DMS53 treated with DMSO at 0.1 percent for 48 hours (cell line): Measurements from ENCODE around the gene MCTP2.

Experiments
- DNase-seq: peaks from one replicate; lab custom pipeline; 2025; ENCODE audit not compliant: unreplicated experiment; lab: John Stamatoyannopoulos, UW

Gene MCTP2

GRCh38 chr15:94351031-94351535, 119.7 kb downstream of the MCTP2 start:
- DNase-seq, result no peak

DNA sequence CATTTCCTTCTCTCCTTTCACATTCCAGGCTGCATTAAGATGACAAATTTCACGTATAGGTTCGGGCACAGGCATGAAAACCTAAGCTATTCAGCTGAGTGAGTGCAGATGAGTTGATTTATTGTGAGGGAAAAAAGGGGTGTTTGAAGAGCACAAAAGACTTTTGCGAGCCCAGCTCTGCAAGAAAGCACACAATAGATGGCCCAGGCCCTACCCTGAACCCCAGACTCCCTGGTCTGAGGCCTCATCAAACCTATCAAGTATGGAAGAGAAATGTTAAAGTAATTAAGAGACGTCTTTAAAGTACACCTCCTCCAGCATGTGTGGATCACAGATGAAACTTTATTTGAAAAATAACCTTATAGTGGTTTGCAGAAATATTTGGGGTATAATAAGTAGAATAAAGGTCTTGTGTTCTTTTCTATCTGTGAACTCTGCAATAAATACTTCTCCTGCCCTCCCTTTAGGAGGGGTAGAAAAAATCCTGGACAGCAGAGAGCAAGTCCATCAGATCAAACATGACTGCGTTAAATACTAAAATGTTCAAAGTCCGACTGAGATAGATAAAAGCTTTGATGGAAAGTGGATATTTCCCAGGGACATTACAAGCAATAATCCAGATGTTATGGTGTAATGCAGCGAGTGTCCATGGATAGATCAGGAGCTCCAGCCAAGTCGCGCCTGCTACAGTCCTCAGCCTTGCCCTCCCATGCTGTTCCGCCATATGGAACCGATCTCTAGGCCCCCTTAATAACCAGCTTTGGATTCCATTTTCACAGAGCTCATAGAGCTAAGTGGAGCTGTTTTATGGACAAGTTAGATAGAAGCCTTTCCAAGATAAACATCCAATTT, 121.5 kb downstream of the MCTP2 start:
- DNase-seq, result no peak

- DNase-seq, result no peak
Observed at GRCh38 chr15:94353488-94353820, 122.1 kb downstream of the MCTP2 start.

DNA sequence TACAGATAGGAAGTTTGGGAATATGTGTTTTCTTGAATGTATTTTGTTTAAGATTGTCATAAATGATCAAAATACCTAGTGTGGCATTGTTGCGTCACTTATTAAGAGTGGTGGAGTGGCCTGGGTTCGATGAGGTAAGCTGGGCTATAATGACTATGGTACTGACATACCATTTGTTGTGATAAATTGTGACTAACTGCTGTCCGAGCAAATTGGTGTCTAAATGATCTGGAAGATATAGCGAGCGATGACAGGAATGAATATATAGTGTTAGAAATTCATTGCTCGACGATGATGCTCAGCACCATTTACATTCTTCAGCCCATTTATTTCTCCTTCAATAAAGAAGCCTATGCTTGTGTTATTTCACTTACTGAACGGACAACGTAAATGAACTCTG, 123.3 kb downstream of the MCTP2 start:
- DNase-seq, result no peak

DNA sequence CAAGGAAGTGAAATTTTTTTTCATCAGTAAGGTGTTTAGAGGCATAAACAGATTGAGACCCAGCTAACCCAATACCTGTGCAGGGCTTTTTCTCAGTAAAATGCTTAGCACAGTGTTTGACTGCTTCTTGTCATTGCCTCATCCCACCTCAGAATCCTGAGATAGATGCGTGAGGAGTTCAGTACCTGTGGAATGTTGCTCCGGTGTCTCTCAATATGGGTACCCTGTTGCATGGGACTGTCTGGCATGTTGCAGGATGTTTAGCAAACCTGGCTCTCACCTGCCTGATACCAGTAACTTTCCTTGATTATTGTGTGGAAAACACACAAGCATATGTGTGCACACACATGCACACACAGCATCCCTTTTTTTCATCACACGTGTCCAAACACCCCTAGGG, 128.4 kb downstream of the MCTP2 start:
- DNase-seq, result no peak

DNA sequence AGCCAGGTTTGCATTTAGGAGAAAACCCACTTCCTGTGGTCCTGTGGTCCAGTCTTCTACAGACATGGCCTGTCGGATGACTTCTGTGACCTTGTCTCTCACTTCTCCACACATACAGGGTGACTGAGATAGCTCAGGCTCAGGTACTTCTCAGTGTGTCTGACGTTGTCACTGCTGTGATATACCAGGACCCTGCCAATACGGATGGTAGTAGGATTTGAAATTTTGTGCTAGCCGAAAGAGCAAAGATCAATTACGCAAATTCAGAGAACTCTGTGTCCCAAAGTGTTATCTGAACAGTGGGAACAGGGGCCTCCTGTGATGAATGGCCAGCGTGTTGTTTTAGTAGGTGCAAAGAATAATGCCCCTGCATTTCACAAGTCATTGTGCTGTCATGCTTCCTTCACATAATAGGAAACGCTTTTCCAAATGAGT, 128.9 kb downstream of the MCTP2 start:
- DNase-seq, result no peak

- DNase-seq, result no peak
Observed at GRCh38 chr15:94362385-94363092, 131.2 kb downstream of the MCTP2 start.

DNA sequence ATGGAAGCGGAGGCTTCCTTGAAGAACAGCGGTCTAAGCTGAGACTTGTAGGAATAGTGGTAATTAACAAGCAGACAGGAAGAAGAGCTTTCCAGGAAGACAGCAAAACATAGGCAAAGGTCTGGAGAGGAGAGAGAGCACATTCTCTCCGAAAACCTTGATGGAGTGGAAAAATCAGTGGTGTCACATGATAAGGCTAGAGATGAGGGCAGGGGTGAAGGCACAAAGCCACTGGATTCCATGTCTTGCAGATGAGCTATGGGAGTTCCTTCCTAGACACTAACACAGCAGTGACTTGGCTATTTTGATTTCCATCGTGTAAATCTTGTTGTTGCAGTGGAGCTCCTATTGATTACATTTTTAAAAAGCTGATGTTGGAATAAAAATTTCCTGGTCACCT, 132.0 kb downstream of the MCTP2 start:
- DNase-seq, result no peak

- DNase-seq, result no peak
Observed at GRCh38 chr15:94366781-94367180, 135.4 kb downstream of the MCTP2 start.

GRCh38 chr15:94367726-94368535, 136.6 kb downstream of the MCTP2 start:
- no peak for DNase-seq

DNA sequence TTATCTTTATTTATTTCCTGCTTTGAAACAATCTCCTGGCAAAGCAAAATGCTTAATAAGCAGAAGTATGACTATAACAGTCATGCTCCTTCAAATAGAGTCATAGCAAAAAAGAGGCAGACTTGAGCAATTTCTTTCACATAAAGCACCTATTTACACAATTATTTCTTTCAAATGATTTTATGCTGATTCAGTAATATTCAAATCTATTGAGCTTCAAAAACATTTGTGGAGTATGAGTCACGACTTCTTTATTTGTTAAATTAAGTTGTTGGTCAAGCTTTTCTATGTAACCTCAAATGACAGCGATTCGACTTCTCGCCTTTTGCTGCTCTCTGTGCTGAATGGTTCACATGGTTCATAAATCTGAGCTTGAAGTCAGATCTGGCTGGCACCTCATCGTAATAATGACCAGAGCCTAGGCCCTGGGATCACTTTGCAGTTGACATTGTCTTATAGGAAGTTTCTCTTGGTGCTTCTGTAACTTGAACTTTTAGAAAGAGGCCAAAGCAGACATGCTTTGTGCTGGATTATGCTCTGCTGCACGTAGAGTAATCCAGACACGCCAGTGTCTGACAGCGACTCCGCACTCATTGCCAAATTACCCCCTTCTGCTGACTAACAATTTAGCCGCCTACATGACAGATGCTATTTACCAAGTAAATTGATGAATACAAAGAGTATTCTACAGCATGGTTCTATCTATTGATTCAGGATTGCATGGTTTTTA, 139.0 kb downstream of the MCTP2 start:
- no peak for DNase-seq

DNA sequence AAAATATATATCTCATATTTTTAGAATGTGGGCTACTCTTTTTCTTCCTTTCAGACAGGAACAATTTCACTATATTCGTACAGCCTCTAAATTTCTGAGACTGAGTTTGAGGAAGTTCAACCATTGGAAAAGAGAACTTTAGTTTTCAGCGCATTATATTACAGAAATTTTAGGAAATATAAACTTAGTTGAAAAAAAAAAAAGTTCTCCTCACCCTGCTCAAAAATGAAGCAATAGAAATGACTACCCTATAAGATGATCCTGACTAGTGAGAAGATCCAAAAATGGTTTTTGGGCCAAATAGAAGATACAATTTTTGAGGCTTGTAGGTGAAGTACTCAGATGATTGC, 139.6 kb downstream of the MCTP2 start:
- DNase-seq, result no peak

GRCh38 chr15:94372821-94373220, 141.5 kb downstream of the MCTP2 start:
- no peak for DNase-seq

DNA sequence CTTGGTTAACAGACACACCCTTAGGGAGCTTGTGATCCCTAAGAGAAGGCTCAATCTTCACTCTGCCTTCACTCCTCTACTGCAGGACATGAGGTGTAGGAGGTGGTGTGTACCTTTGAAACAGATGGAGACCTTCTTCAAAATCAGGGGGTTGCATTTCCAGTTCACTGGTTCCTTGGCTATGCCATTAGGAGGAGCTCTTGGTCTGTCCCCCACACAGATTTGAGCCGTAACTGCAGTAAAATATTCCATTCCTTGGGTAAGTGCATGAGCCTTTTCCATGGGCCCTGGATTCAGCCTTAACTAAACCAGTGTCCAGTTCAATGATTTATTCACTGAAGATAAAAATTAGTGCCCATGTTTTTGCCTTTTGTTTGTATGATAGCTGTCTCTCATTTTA, 144.6 kb downstream of the MCTP2 start:
- no peak for DNase-seq

DNA sequence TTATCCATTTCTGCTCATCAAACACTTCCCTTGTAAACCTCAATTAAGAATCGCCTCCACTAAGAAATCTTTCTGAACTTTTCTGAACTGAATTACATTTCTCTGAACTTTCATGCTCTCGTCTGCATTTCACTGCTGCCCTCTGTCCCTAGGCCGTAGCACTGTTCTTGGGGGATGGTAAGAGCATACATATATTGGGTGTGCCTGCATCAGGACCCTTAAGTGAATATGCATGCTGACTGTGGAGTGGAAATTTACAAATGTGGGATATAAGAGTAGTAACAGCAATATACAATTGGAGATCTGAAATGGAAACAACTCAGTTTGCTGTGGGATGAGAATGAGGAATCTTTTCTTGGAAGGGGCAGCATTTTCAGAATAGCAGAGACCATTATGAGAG, 148.6 kb downstream of the MCTP2 start:
- no peak for DNase-seq

GRCh38 chr15:94380798-94381197, 149.4 kb downstream of the MCTP2 start:
- no peak for DNase-seq

GRCh38 chr15:94381384-94381783, 150.0 kb downstream of the MCTP2 start:
- DNase-seq, result no peak

DNA sequence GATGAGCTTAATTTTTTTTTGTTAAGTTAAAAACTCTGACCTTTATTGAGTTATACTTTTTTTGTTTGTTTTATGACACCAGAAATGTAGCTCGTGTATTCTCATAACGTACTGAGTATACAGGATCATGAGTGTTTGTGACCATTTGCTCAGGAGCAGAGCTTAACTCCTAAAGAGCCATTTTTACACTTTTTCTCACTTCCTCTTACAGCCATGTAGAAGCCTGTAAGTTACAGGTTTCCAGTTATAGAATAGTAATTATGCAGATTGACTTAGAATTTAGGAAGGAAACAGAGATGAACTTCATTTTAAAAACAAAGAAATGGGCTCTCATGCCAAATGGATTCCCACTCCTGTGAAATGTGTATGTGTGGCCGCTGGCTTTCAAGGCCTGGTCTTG, 151.7 kb downstream of the MCTP2 start:
- DNase-seq, result no peak

DNA sequence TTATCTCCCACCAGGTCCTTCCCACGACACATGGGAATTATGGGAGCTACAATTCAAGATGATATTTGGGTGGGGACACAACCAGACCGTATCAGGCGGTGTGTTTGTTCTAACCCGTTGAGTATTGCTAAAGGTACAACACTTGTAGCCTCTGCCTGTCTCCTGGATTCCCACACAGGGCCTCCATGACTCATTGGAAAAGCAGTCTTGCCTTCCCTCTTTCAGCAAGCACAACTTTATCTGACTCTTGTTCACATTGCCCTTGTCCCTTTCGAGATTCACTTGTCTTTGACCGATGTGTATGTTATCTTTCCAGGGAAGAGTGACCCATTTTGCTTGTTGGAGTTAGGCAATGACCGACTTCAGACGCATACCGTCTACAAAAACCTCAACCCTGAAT, 152.3 kb downstream of the MCTP2 start:
- no peak for DNase-seq

- DNase-seq, result no peak
Observed at GRCh38 chr15:94385441-94385840, 154.1 kb downstream of the MCTP2 start.

DNA sequence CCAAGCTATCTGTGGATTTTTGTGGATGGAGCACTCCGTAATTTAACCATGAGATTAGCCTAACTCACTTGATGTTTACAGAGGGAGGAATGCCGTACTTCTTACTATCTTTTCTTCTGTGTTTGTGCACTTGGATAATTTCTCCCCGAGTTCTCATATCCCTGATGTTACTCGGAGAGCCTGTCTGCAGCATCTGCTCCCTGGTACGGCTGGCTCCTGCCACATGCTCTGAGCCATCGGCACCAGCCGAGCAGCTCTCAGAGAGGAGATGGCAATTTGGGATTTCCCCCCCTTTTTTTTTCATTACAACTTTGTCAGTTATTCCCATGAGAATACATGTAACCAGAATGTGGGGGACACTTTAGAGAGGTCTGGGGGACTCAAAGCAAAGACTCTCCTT, 155.0 kb downstream of the MCTP2 start:
- no peak for DNase-seq
